GM21529 (cell line): ENCODE measurements around the gene ACVR2A.

ENCODE experiments used
- ATAC-seq: cut with Tn5 transposase; IDR thresholded peaks from one replicate; pipeline ENCODE4 v1.9.1; 2021; ENCODE audit not compliant: unreplicated experiment

ACVR2A gene

GRCh38 chr2:147854557-147855134 lies 9.8 kb downstream of the ACVR2A start:
- ATAC-seq: no peak

GRCh38 chr2:147855316-147855715 lies 10.5 kb downstream of the ACVR2A start:
- ATAC-seq: no peak

- no peak for ATAC-seq
Observed at GRCh38 chr2:147855977-147856376, 11.1 kb downstream of the ACVR2A start.

GRCh38 chr2:147860009-147860408 lies 15.2 kb downstream of the ACVR2A start:
- no peak for ATAC-seq

GRCh38 chr2:147862859-147863516 lies 18.2 kb downstream of the ACVR2A start:
- ATAC-seq: no peak

- no peak for ATAC-seq
Observed at GRCh38 chr2:147863835-147864234, 19.0 kb downstream of the ACVR2A start.

GRCh38 chr2:147865560-147865959 lies 20.7 kb downstream of the ACVR2A start:
- no peak for ATAC-seq

GRCh38 chr2:147867050-147867449 lies 22.2 kb downstream of the ACVR2A start:
- no peak for ATAC-seq

- ATAC-seq: no peak
Observed at GRCh38 chr2:147869934-147870333, 25.1 kb downstream of the ACVR2A start.

GRCh38 chr2:147872967-147873366 lies 28.1 kb downstream of the ACVR2A start:
- no peak for ATAC-seq

GRCh38 chr2:147873859-147874483 lies 29.1 kb downstream of the ACVR2A start:
- no peak for ATAC-seq

- ATAC-seq: no peak
Observed at GRCh38 chr2:147879846-147880245, 35.0 kb downstream of the ACVR2A start.

GRCh38 chr2:147882631-147883030 lies 37.8 kb downstream of the ACVR2A start:
- ATAC-seq: no peak

GRCh38 chr2:147884830-147885229 lies 40.0 kb downstream of the ACVR2A start:
- ATAC-seq: no peak

GRCh38 chr2:147886136-147886535 lies 41.3 kb downstream of the ACVR2A start:
- no peak for ATAC-seq

GRCh38 chr2:147888680-147889079 lies 43.9 kb downstream of the ACVR2A start:
- ATAC-seq: peak; percentile 94

GRCh38 chr2:147904051-147904450 lies 59.2 kb downstream of the ACVR2A start:
- no peak for ATAC-seq

GRCh38 chr2:147909178-147909577 lies 64.3 kb downstream of the ACVR2A start:
- no peak for ATAC-seq

GRCh38 chr2:147910990-147911473 lies 66.2 kb downstream of the ACVR2A start:
- no peak for ATAC-seq

GRCh38 chr2:147913701-147914480 lies 69.1 kb downstream of the ACVR2A start:
- no peak for ATAC-seq

- no peak for ATAC-seq
Observed at GRCh38 chr2:147916067-147916466, 71.2 kb downstream of the ACVR2A start.

- no peak for ATAC-seq
Observed at GRCh38 chr2:147916723-147917122, 71.9 kb downstream of the ACVR2A start.
